Hepatocyte (in vitro differentiated cells): Measurements from ENCODE around the gene RPLP1. TPM values are rescaled to one million over a fixed set of nuclear protein-coding genes. Genes with fewer than 3 reads are reported as not detected.

Experiments
- DNase-seq: peaks from one replicate; pipeline ENCODE4 v3.0.0-alpha.2; 2016; ENCODE audit warnings: low spot score
- H2AFZ ChIP-seq: fragments of 200-600 bp; sonication (generic); 2 replicates; pipeline ENCODE4 v1.6.0; 2016; ENCODE audit warnings: antibody characterized with exemption, mild to moderate bottlenecking
- H3K27ac ChIP-seq: fragments of 200-600 bp; sonication (generic); 2 replicates; pipeline ENCODE4 v1.5.1; 2016; ENCODE audit warnings: mild to moderate bottlenecking
- H3K27me3 ChIP-seq: fragments of 200-600 bp; sonication (generic); 2 replicates; pipeline ENCODE4 v1.6.1; 2016
- H3K36me3 ChIP-seq: fragments of 200-600 bp; sonication (generic); replicated peaks from 2 replicates; pipeline ENCODE4 v1.5.1; 2016; ENCODE audit warnings: low read depth; ENCODE audit not compliant: insufficient read depth
- H3K4me1 ChIP-seq: fragments of 200-600 bp; sonication (generic); 2 replicates; pipeline ENCODE4 v1.5.1; 2016; ENCODE audit warnings: mild to moderate bottlenecking, moderate library complexity; ENCODE audit not compliant: insufficient read depth
- H3K4me2 ChIP-seq: fragments of 200-600 bp; sonication (generic); 2 replicates; pipeline ENCODE4 v1.6.0; 2016
- H3K4me3 ChIP-seq: fragments of 200-600 bp; sonication (generic); 2 replicates; pipeline ENCODE4 v1.5.1; 2016; ENCODE audit warnings: mild to moderate bottlenecking
- H3K79me2 ChIP-seq: fragments of 200-600 bp; sonication (generic); 2 replicates; pipeline ENCODE4 v1.6.0; 2017; ENCODE audit warnings: mild to moderate bottlenecking
- H3K9me2 ChIP-seq: fragments of 200-600 bp; sonication (generic); replicated peaks from 2 replicates; pipeline ENCODE4 v1.6.0; 2017; ENCODE audit warnings: mild to moderate bottlenecking; ENCODE audit not compliant: insufficient read depth
- H3K9me3 ChIP-seq: fragments of 200-600 bp; sonication (generic); 2 replicates; pipeline ENCODE4 v1.5.1; 2016; ENCODE audit warnings: low read depth, mild to moderate bottlenecking
- H4K20me1 ChIP-seq: fragments of 200-600 bp; sonication (generic); 2 replicates; pipeline ENCODE4 v1.6.0; 2016; ENCODE audit warnings: mild to moderate bottlenecking; ENCODE audit not compliant: insufficient read depth, poor library complexity, severe bottlenecking
- EZH2 ChIP-seq: fragments of 200-600 bp; sonication (generic); IDR thresholded peaks from 2 replicates; pipeline ENCODE4 v1.6.1; 2016; ENCODE audit warnings: antibody characterized with exemption, mild to moderate bottlenecking, borderline replicate concordance
- EZH2phosphoT487 ChIP-seq: fragments of 200-600 bp; sonication (generic); IDR thresholded peaks from one replicate; pipeline ENCODE4 v1.6.1; 2018; ENCODE audit warnings: antibody characterized with exemption, mild to moderate bottlenecking, low read depth, moderate library complexity; ENCODE audit not compliant: unreplicated experiment, severe bottlenecking
- WGBS: methylation state at CpG from one replicate; pipeline ENCODE4 v1.1.6; 2016; ENCODE audit warnings: low lambda C conversion rate; ENCODE audit errors: missing lambda C conversion rate; 5-methylcytosine and 5-hydroxymethylcytosine counted together
- polyA plus RNA-seq: library from polyadenylated mRNA; unstranded; fragments of >200 nt; fragmentation: Nextera tagmentation; extraction: Ambion mirVana; gene quantifications from 2 replicates; pipeline ENCODE4 v1.2.1, GENCODE V29; 2016
- total RNA-seq: library from RNA; depleted of rRNA; stranded (reverse); fragments of >200 nt; gene quantifications from 2 replicates; pipeline ENCODE4 v1.2.3, GENCODE V29; 2014
- TF ChIP-seq, protein P1 (sequence below): fragments of 200-600 bp; sonication (generic); IDR thresholded peaks from 2 replicates; pipeline ENCODE4 v1.5.1; 2016; ENCODE audit warnings: antibody characterized with exemption, mild to moderate bottlenecking; ENCODE audit not compliant: poor library complexity

RPLP1 gene
- total and polyA plus RNA-seq, 2 experiments from 2014 or later = 210 to 884 TPM

DNA sequence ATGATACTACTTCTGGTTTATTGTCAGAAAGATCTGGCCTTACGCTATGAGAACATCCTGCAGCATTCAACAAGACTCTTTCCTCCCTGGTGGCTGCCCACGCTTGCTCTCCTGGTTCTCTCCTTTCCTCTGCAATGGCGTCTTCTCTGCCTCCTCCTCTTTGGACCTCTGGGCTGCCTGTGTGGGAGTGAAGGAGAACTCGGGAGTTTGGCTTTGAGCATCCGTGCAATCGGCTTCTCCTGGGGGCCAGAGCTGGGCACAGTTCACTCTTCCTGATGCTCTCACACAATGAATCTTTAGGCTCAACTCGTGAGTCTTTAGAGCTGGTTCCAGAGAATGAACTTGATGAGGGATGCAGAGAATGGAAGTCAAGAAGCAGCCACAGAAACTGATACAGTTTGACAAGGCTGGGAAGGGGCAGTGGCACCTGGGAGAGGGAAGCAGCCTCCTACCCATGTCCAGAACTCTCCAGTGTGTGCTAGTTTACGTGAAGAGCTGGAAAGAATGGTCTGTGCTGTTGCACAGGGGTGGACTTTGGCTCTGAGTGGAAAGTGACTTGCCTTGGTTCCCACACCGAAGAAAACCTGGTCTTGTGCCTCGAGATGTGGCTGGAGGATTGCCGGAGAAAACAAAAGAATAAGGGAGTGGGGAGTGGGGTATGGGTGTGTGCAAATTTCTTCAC, 37.9 kb downstream of the RPLP1 start:
- TF ChIP-seq EZH2 = no peak
- Histone ChIP-seq H3K36me3 (no peaks in the 10 kb centered on the region), H3K4me1 (no peaks in the 10 kb centered on the region), H3K27me3 (no peaks in the 10 kb centered on the region), H3K9me2 (no peaks in the 10 kb centered on the region), H3K27ac (no peak overlapping the region), H2AFZ (no peak overlapping the region), H3K79me2 (no peaks in the 10 kb centered on the region), H3K9me3 (no peaks in the 10 kb centered on the region), H3K4me3 (no peak overlapping the region), H4K20me1 (no peaks in the 10 kb centered on the region), H3K4me2 (no peak overlapping the region)
- WGBS = 77% methylated on average over 11 of the region's 11 CpGs
- DNase-seq = no peak

DNA sequence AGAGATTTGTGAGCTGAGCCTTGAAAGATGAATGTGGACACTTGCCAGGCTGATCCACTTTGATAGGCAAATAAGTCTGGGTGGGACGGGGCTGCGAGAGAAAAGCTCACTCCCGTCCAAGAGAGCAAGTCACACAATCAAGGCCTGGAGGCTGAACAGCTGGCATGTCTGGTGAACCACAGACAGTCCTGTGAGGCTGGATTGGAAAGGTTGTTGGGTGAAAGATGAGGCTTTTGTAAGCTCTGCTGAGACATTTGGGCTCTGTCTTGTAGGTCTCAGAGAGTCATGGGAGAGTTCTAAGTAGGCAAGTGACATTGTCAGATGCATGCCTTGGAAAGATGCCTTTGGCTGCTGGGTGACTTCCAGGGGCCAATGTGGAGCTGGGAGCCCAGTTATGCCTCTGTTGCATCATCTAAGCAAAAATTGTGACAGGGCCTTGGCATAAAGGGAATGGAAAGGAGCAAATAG, 38.5 kb downstream of the RPLP1 start:
- H4K20me1 ChIP-seq = no peaks in the 10 kb centered on the region
- no peak overlapping the region for H2AFZ ChIP-seq
- no peaks in the 10 kb centered on the region for H3K79me2 ChIP-seq
- H3K9me2 ChIP-seq = no peaks in the 10 kb centered on the region
- no peaks in the 10 kb centered on the region for H3K4me1 ChIP-seq
- no peak overlapping the region for H3K4me3 ChIP-seq
- TF ChIP-seq EZH2phosphoT487 (no peak), EZH2 (no peak)
- TF ChIP-seq, protein P1, sequence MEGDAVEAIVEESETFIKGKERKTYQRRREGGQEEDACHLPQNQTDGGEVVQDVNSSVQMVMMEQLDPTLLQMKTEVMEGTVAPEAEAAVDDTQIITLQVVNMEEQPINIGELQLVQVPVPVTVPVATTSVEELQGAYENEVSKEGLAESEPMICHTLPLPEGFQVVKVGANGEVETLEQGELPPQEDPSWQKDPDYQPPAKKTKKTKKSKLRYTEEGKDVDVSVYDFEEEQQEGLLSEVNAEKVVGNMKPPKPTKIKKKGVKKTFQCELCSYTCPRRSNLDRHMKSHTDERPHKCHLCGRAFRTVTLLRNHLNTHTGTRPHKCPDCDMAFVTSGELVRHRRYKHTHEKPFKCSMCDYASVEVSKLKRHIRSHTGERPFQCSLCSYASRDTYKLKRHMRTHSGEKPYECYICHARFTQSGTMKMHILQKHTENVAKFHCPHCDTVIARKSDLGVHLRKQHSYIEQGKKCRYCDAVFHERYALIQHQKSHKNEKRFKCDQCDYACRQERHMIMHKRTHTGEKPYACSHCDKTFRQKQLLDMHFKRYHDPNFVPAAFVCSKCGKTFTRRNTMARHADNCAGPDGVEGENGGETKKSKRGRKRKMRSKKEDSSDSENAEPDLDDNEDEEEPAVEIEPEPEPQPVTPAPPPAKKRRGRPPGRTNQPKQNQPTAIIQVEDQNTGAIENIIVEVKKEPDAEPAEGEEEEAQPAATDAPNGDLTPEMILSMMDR = no peak
- no peak overlapping the region for H3K4me2 ChIP-seq
- H3K27me3 ChIP-seq = no peaks in the 10 kb centered on the region
- H3K27ac ChIP-seq = no peak overlapping the region
- whole genome bisulfite sequencing = 62% methylated on average over 3 of the region's 3 CpGs
- no peak for DNase-seq
- no peaks in the 10 kb centered on the region for H3K9me3 ChIP-seq
- H3K36me3 ChIP-seq = no peaks in the 10 kb centered on the region

DNA sequence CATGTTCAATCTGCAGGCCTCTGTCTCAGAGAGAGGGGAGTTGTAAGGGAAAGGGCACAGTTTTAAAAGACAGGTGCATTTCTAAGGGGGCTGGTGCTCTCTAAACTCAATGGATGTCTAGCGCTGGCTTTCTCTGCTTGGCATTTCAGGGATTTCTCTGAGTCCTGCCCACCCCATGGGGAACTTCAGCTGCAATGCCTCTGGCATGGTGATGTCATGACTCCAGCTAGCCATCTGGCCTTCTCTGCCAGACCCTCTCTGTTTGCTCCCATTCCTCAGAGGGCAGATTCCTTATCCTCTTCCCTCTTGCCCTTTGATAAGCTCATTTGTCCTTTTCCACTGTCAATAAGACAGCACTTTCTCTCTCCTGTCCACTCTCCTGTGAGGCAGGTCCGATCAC, 40.8 kb downstream of the RPLP1 start:
- Histone ChIP-seq H3K79me2 (no peaks in the 10 kb centered on the region), H3K4me1 (no peaks in the 10 kb centered on the region), H4K20me1 (no peaks in the 10 kb centered on the region), H3K4me3 (no peak overlapping the region), H3K27me3 (no peaks in the 10 kb centered on the region), H2AFZ (no peak overlapping the region), H3K9me3 (no peaks in the 10 kb centered on the region), H3K27ac (no peak overlapping the region), H3K4me2 (no peak overlapping the region), H3K9me2 (no peaks in the 10 kb centered on the region), H3K36me3 (no peaks in the 10 kb centered on the region)
- 82% methylated on average over 2 of the region's 2 CpGs for WGBS
- no peak for TF ChIP-seq EZH2
- TF ChIP-seq, protein P1 = no peak
- no peak for DNase-seq

DNA sequence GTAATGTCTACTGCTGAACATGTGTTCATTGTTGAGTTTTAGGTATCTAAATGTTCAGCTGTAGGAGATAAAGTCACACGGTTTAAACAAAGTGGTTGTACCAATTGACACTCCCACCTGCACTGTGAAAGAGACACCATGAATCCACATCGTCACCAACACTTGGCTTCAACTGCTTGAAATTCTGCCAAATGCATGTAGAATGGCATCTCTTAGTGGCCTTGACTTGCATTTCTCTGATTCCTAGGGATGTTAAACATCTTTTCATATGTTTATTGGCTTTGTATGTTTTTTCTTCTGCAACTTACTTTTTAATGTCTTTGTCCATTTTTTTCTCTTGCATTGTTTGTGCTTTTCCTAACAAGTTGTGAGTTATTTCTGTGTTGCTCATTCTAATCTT, 43.4 kb downstream of the RPLP1 start:
- Histone ChIP-seq H4K20me1 (no peaks in the 10 kb centered on the region), H3K27ac (no peak overlapping the region), H3K4me2 (no peak overlapping the region), H3K36me3 (no peaks in the 10 kb centered on the region), H3K27me3 (no peaks in the 10 kb centered on the region), H3K9me2 (no peaks in the 10 kb centered on the region), H3K4me3 (no peak overlapping the region), H2AFZ (no peak overlapping the region), H3K4me1 (no peaks in the 10 kb centered on the region), H3K9me3 (no peaks in the 10 kb centered on the region), H3K79me2 (no peaks in the 10 kb centered on the region)
- 61% methylated on average over 2 of the region's 2 CpGs for WGBS
- DNase-seq = no peak
- no peak for TF ChIP-seq EZH2
- no peak for TF ChIP-seq EZH2phosphoT487
- TF ChIP-seq, protein P1 = no peak
